WTC11 (cell line): ENCODE results near the gene AGBL4. TPM values are rescaled to one million over a fixed set of nuclear protein-coding genes. Genes with fewer than 3 reads are reported as not detected.

ENCODE experiments used
- ATAC-seq: fragments of 200-7000 bp; cut with Tn5 transposase; 2 replicates; pipeline ENCODE4 v1.10.0; 2021; ENCODE audit warnings: mild to moderate bottlenecking, moderate library complexity
- CTCF ChIA-PET: fragments of 300-600 bp; sonication (Branson Sonifier 250); formaldehyde crosslinking; loops from one replicate; lab custom pipeline; 2021; ENCODE audit warnings: antibody characterized with exemption; lab: Charles Lee
- POLR2A ChIA-PET: fragments of 350-600 bp; sonication (Branson Sonifier 250); formaldehyde crosslinking; loops from one replicate; lab custom pipeline; 2021; ENCODE audit warnings: antibody characterized with exemption; lab: Charles Lee
- DNase-seq: peaks from one replicate; pipeline ENCODE4 v3.0.0; 2021; ENCODE audit warnings: low spot score
- H3K27ac Mint-ChIP-seq: 2 replicates; pipeline ENCODE4 v1.8.0; 2021; ENCODE audit warnings: mixed read lengths
- H3K27me3 Mint-ChIP-seq: 2 replicates; pipeline ENCODE4 v1.8.0; 2021; ENCODE audit warnings: low read depth, mild to moderate bottlenecking, moderate library complexity, mixed read lengths
- H3K36me3 Mint-ChIP-seq: 2 replicates; pipeline ENCODE4 v1.8.0; 2021; ENCODE audit warnings: mixed read lengths
- H3K4me1 Mint-ChIP-seq: 2 replicates; pipeline ENCODE4 v1.8.0; 2022; ENCODE audit warnings: mixed read lengths
- H3K4me3 Mint-ChIP-seq: 2 replicates; pipeline ENCODE4 v1.8.0; 2021; ENCODE audit warnings: mild to moderate bottlenecking, moderate library complexity, mixed read lengths
- H3K9me3 Mint-ChIP-seq: 2 replicates; pipeline ENCODE4 v1.8.0; 2021; ENCODE audit warnings: mixed read lengths
- CREM ChIP-seq: sonication (generic); formaldehyde crosslinking; IDR thresholded peaks from 2 replicates; pipeline ENCODE4 v1.8.1; 2022; ENCODE audit warnings: mild to moderate bottlenecking, missing genetic modification reagents, moderate library complexity
- EMX1 ChIP-seq: fragments of 250-450 bp; sonication (Bioruptor Pico); IDR thresholded peaks from 2 replicates; pipeline ENCODE4 v1.8.0; 2021; ENCODE audit warnings: mild to moderate bottlenecking
- ETV6 ChIP-seq: sonication (generic); formaldehyde crosslinking; IDR thresholded peaks from 2 replicates; pipeline ENCODE4 v1.8.1; 2022; ENCODE audit warnings: mild to moderate bottlenecking, missing genetic modification reagents
- FOXP4 ChIP-seq: sonication (generic); formaldehyde crosslinking; IDR thresholded peaks from 2 replicates; pipeline ENCODE4 v1.8.0; 2022; ENCODE audit warnings: mild to moderate bottlenecking, missing genetic modification reagents
- IRF2 ChIP-seq: sonication (generic); formaldehyde crosslinking; IDR thresholded peaks from 2 replicates; pipeline ENCODE4 v1.8.0; 2022; ENCODE audit warnings: low read depth, missing genetic modification reagents, borderline replicate concordance
- JUN ChIP-seq: sonication (generic); formaldehyde crosslinking; IDR thresholded peaks from 2 replicates; pipeline ENCODE4 v1.8.0; 2023; ENCODE audit warnings: mild to moderate bottlenecking, missing genetic modification reagents
- NR1H2 ChIP-seq: sonication (generic); formaldehyde crosslinking; IDR thresholded peaks from 2 replicates; pipeline ENCODE4 v1.9.0; 2021; ENCODE audit warnings: mild to moderate bottlenecking, moderate library complexity, missing genetic modification reagents
- PRRX2 ChIP-seq: fragments of 250-450 bp; sonication (Bioruptor Pico); IDR thresholded peaks from 2 replicates; pipeline ENCODE4 v1.8.0; 2021; ENCODE audit warnings: mild to moderate bottlenecking
- RELA ChIP-seq: sonication (generic); formaldehyde crosslinking; IDR thresholded peaks from 2 replicates; pipeline ENCODE4 v1.8.1; 2022; ENCODE audit warnings: missing genetic modification reagents, mild to moderate bottlenecking, borderline replicate concordance
- TEAD4 ChIP-seq: sonication (generic); formaldehyde crosslinking; IDR thresholded peaks from 2 replicates; pipeline ENCODE4 v1.8.0; 2022; ENCODE audit warnings: mild to moderate bottlenecking, missing genetic modification reagents
- USF1 ChIP-seq: sonication (generic); formaldehyde crosslinking; IDR thresholded peaks from 2 replicates; pipeline ENCODE4 v1.8.0; 2022; ENCODE audit warnings: mild to moderate bottlenecking, missing genetic modification reagents
- ZBTB21 ChIP-seq: sonication (generic); formaldehyde crosslinking; IDR thresholded peaks from 2 replicates; pipeline ENCODE4 v1.8.1; 2023; ENCODE audit warnings: mild to moderate bottlenecking, missing genetic modification reagents, borderline replicate concordance
- ZNF121 ChIP-seq: sonication (generic); formaldehyde crosslinking; IDR thresholded peaks from 2 replicates; pipeline ENCODE4 v1.8.0; 2023; ENCODE audit warnings: missing genetic modification reagents
- ZNF138 ChIP-seq: sonication (generic); formaldehyde crosslinking; conservative IDR thresholded peaks from 2 replicates; pipeline ENCODE4 v1.8.1; 2022; ENCODE audit warnings: mild to moderate bottlenecking, moderate library complexity, missing genetic modification reagents
- ZNF423 ChIP-seq: fragments of 250-450 bp; sonication (Bioruptor Pico); IDR thresholded peaks from 2 replicates; pipeline ENCODE4 v2.1.2; 2022; ENCODE audit warnings: mild to moderate bottlenecking, moderate library complexity
- ZNF671 ChIP-seq: fragments of 250-450 bp; sonication (Bioruptor Pico); IDR thresholded peaks from 2 replicates; pipeline ENCODE4 v1.8.0; 2021; ENCODE audit warnings: mild to moderate bottlenecking
- total RNA-seq: library from RNA; stranded (reverse); gene quantifications from 3 replicates; pipeline ENCODE4 v1.2.3, GENCODE V29; 2021
- TF ChIP-seq, protein P1 (sequence below): sonication (generic); formaldehyde crosslinking; IDR thresholded peaks from 2 replicates; pipeline ENCODE4 v1.8.1; 2023; ENCODE audit warnings: mild to moderate bottlenecking, missing genetic modification reagents, moderate library complexity
- TF ChIP-seq, protein P2 (sequence below): sonication (generic); formaldehyde crosslinking; IDR thresholded peaks from 2 replicates; pipeline ENCODE4 v1.8.1; 2022; ENCODE audit warnings: missing genetic modification reagents, borderline replicate concordance
- TF ChIP-seq, protein P3 (sequence below): sonication (generic); formaldehyde crosslinking; IDR thresholded peaks from 2 replicates; pipeline ENCODE4 v1.8.1; 2023; ENCODE audit warnings: mild to moderate bottlenecking, missing genetic modification reagents
- TF ChIP-seq, protein P4 (sequence below): sonication (generic); formaldehyde crosslinking; IDR thresholded peaks from 2 replicates; pipeline ENCODE4 v1.8.0; 2022; ENCODE audit warnings: mild to moderate bottlenecking, missing genetic modification reagents
- TF ChIP-seq, protein P5 (sequence below): fragments of 250-450 bp; sonication (Bioruptor Pico); IDR thresholded peaks from 2 replicates; pipeline ENCODE4 v1.8.0; 2021; ENCODE audit warnings: mild to moderate bottlenecking

AGBL4 gene
- total RNA-seq, 1 experiment from 2014 or later, result 0.87 TPM

DNA sequence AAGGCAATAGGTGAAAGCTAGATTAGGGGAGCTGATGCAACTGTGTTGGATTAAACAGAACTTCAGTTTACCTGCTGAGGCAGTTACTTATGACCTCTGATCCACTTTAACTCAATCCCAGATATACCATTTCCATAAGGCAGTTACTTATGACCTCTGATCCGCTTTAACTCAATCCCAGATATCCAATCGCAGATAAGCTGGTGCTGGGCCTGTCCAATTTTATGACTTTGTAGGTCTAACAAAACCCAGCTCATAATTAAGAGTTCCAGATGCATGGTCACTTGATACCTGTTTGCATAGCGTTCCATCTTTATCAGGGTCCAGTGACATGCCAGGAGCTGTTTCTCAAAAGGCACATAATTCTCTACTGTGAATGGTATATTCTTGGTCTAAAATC, 396.0 kb downstream of the AGBL4 start (continued):
- TF ChIP-seq, protein P1, sequence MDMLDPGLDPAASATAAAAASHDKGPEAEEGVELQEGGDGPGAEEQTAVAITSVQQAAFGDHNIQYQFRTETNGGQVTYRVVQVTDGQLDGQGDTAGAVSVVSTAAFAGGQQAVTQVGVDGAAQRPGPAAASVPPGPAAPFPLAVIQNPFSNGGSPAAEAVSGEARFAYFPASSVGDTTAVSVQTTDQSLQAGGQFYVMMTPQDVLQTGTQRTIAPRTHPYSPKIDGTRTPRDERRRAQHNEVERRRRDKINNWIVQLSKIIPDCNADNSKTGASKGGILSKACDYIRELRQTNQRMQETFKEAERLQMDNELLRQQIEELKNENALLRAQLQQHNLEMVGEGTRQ, result no peak
- TF ChIP-seq FOXP4 (no peak), NR1H2 (CRISPR knock-in tag) (no peak), IRF2 (CRISPR knock-in tag) (no peak), PRRX2 (CRISPR knock-in tag) (no peak), ZNF671 (CRISPR knock-in tag) (no peak)
- TF ChIP-seq, protein P2, sequence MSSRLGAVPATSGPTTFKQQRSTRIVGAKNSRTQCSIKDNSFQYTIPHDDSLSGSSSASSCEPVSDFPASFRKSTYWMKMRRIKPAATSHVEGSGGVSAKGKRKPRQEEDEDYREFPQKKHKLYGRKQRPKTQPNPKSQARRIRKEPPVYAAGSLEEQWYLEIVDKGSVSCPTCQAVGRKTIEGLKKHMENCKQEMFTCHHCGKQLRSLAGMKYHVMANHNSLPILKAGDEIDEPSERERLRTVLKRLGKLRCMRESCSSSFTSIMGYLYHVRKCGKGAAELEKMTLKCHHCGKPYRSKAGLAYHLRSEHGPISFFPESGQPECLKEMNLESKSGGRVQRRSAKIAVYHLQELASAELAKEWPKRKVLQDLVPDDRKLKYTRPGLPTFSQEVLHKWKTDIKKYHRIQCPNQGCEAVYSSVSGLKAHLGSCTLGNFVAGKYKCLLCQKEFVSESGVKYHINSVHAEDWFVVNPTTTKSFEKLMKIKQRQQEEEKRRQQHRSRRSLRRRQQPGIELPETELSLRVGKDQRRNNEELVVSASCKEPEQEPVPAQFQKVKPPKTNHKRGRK (CRISPR knock-in tag), result no peak

GRCh38 chr1:49626472-49626871, 397.3 kb downstream of the AGBL4 start:
- no peaks in the 10 kb centered on the region for H3K4me1 Mint-ChIP-seq
- no peak overlapping the region for H3K4me3 Mint-ChIP-seq
- no peak for DNase-seq
- H3K9me3 Mint-ChIP-seq, result peaks cover 69% of the 10 kb centered on the region
- POLR2A ChIA-PET, result no interaction called here
- TF ChIP-seq RELA (CRISPR knock-in tag) (no peak), EMX1 (CRISPR knock-in tag) (no peak), CREM (CRISPR knock-in tag) (no peak), ZBTB21 (no peak), TEAD4 (CRISPR knock-in tag) (no peak), ZNF138 (CRISPR knock-in tag) (no peak), JUN (CRISPR knock-in tag) (no peak)
- TF ChIP-seq, protein P3, sequence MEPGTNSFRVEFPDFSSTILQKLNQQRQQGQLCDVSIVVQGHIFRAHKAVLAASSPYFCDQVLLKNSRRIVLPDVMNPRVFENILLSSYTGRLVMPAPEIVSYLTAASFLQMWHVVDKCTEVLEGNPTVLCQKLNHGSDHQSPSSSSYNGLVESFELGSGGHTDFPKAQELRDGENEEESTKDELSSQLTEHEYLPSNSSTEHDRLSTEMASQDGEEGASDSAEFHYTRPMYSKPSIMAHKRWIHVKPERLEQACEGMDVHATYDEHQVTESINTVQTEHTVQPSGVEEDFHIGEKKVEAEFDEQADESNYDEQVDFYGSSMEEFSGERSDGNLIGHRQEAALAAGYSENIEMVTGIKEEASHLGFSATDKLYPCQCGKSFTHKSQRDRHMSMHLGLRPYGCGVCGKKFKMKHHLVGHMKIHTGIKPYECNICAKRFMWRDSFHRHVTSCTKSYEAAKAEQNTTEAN (CRISPR knock-in tag), result no peak
- TF ChIP-seq, protein P4, sequence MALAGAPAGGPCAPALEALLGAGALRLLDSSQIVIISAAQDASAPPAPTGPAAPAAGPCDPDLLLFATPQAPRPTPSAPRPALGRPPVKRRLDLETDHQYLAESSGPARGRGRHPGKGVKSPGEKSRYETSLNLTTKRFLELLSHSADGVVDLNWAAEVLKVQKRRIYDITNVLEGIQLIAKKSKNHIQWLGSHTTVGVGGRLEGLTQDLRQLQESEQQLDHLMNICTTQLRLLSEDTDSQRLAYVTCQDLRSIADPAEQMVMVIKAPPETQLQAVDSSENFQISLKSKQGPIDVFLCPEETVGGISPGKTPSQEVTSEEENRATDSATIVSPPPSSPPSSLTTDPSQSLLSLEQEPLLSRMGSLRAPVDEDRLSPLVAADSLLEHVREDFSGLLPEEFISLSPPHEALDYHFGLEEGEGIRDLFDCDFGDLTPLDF (CRISPR knock-in tag), result no peak
- H3K36me3 Mint-ChIP-seq, result peaks cover 14% of the 10 kb centered on the region
- no peak overlapping the region for H3K27ac Mint-ChIP-seq
- CTCF ChIA-PET, result interaction anchor here (0.9 kb wide), 1 partner anchor 25 kb away, joined by 3 read pairs; no protein-coding TSS in a partner anchor
- ATAC-seq, result no peak
- no peaks in the 10 kb centered on the region for H3K27me3 Mint-ChIP-seq

DNA sequence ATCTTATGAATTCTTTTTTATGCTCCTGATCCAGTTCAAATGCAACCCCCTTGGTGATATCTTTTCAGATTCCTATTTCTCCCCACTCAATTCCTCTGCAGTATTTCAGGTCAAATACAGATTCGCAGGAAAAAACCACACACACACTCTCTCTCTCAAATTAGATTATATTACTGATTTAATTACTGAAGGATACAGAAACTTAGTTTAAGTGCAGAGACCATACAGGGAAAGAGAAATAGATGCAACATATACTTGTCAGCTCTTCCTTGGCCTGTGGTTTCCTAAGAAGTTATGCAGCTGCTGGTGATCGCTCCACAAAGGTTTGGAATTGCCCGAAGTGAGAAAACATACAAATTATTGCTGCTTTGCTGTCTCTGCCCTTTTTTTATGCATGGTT, 400.9 kb downstream of the AGBL4 start:
- peaks cover 71% of the 10 kb centered on the region for H3K9me3 Mint-ChIP-seq
- H3K4me3 Mint-ChIP-seq, result no peak overlapping the region
- no peaks in the 10 kb centered on the region; the same call in 1 of the 2 replicates for H3K27me3 Mint-ChIP-seq
- ChIA-PET CTCF (no interaction called here), POLR2A (no interaction called here)
- H3K4me1 Mint-ChIP-seq, result no peaks in the 10 kb centered on the region
- H3K36me3 Mint-ChIP-seq, result peaks cover 36% of the 10 kb centered on the region
- H3K27ac Mint-ChIP-seq, result no peak overlapping the region
- ATAC-seq (no peak), DNase-seq (no peak)
- TF ChIP-seq, protein P4 (CRISPR knock-in tag), result no peak
- TF ChIP-seq, protein P5, sequence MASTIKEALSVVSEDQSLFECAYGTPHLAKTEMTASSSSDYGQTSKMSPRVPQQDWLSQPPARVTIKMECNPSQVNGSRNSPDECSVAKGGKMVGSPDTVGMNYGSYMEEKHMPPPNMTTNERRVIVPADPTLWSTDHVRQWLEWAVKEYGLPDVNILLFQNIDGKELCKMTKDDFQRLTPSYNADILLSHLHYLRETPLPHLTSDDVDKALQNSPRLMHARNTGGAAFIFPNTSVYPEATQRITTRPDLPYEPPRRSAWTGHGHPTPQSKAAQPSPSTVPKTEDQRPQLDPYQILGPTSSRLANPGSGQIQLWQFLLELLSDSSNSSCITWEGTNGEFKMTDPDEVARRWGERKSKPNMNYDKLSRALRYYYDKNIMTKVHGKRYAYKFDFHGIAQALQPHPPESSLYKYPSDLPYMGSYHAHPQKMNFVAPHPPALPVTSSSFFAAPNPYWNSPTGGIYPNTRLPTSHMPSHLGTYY (CRISPR knock-in tag), result no peak
- TF ChIP-seq ETV6 (no peak), ZNF423 (CRISPR knock-in tag) (no peak), USF1 (CRISPR knock-in tag) (no peak), ZNF121 (CRISPR knock-in tag) (no peak)
- TF ChIP-seq, protein P3 (CRISPR knock-in tag), result no peak
